H9 (cell line): ENCODE data around the gene SCUBE1. TPM values are rescaled to one million over a fixed set of nuclear protein-coding genes. Genes with fewer than 3 reads are reported as not detected.

Experiments
- DNase-seq: peaks from one replicate; pipeline ENCODE4 v3.0.0-alpha.2; 2017
- H2AFZ ChIP-seq: one replicate; pipeline ENCODE4 v1.6.1; 2013; ENCODE audit warnings: mild to moderate bottlenecking, low read length, control low read depth, moderate library complexity
- H2AK5ac ChIP-seq: 2 replicates; pipeline ENCODE4 v1.6.1; 2013; ENCODE audit warnings: low read length, control low read depth, mixed read lengths; ENCODE audit not compliant: insufficient read length
- H2BK120ac ChIP-seq: one replicate; pipeline ENCODE4 v1.6.1; 2013; ENCODE audit warnings: low read depth, mild to moderate bottlenecking, low read length, control low read depth, inconsistent platforms; ENCODE audit not compliant: poor library complexity, severe bottlenecking
- H2BK12ac ChIP-seq: 2 replicates; pipeline ENCODE4 v1.6.1; 2013; ENCODE audit warnings: low read length, control low read depth, mixed read lengths, low read depth; ENCODE audit not compliant: insufficient read length
- H2BK15ac ChIP-seq: 2 replicates; pipeline ENCODE4 v1.6.1; 2013; ENCODE audit warnings: low read depth, low read length, control low read depth
- H2BK20ac ChIP-seq: one replicate; pipeline ENCODE4 v1.6.1; 2013; ENCODE audit warnings: low read depth, mild to moderate bottlenecking, low read length, control low read depth, inconsistent platforms; ENCODE audit not compliant: poor library complexity, severe bottlenecking
- H2BK5ac ChIP-seq: 2 replicates; pipeline ENCODE4 v1.6.1; 2013; ENCODE audit warnings: low read length, control low read depth, mixed read lengths; ENCODE audit not compliant: insufficient read length
- H3K14ac ChIP-seq: 2 replicates; pipeline ENCODE4 v1.6.1; 2013; ENCODE audit warnings: low read length, control low read depth; ENCODE audit not compliant: insufficient read depth
- H3K18ac ChIP-seq: 2 replicates; pipeline ENCODE4 v1.6.1; 2013; ENCODE audit warnings: low read depth, mild to moderate bottlenecking, mixed read lengths, low read length, control low read depth; ENCODE audit not compliant: insufficient read length
- H3K23ac ChIP-seq: 2 replicates; pipeline ENCODE4 v1.6.1; 2013; ENCODE audit warnings: low read length, control low read depth, mixed read lengths, low read depth; ENCODE audit not compliant: insufficient read length
- H3K23me2 ChIP-seq: 2 replicates; pipeline ENCODE4 v1.6.1; 2013; ENCODE audit warnings: low read depth, mild to moderate bottlenecking, mixed read lengths, low read length, control low read depth; ENCODE audit not compliant: insufficient read length, poor library complexity, severe bottlenecking
- H3K27ac ChIP-seq: 2 replicates; pipeline ENCODE4 v1.5.1; 2013; ENCODE audit warnings: low read length, control low read depth, mixed read lengths, low read depth; ENCODE audit not compliant: insufficient read length
- H3K27me3 ChIP-seq: 2 replicates; pipeline ENCODE4 v1.6.1; 2013; ENCODE audit warnings: low read length, control low read depth, inconsistent platforms; ENCODE audit not compliant: insufficient read depth
- H3K4ac ChIP-seq: 2 replicates; pipeline ENCODE4 v1.6.1; 2013; ENCODE audit warnings: low read depth, mild to moderate bottlenecking, control low read depth, inconsistent platforms, low read length, moderate library complexity
- H3K4me1 ChIP-seq: 2 replicates; pipeline ENCODE4 v1.6.1; 2013; ENCODE audit warnings: low read length, control low read depth, inconsistent platforms; ENCODE audit not compliant: insufficient read depth
- H3K4me2 ChIP-seq: 2 replicates; pipeline ENCODE4 v1.6.1; 2013; ENCODE audit warnings: low read length, control low read depth, mixed read lengths; ENCODE audit not compliant: insufficient read length, insufficient read depth
- H3K56ac ChIP-seq: 2 replicates; pipeline ENCODE4 v1.6.1; 2013; ENCODE audit warnings: low read depth, mild to moderate bottlenecking, mixed read lengths, low read length, control low read depth; ENCODE audit not compliant: insufficient read length
- H3K79me1 ChIP-seq: 2 replicates; pipeline ENCODE4 v1.6.1; 2013; ENCODE audit warnings: low read depth, mild to moderate bottlenecking, moderate library complexity, low read length, control low read depth, inconsistent platforms; ENCODE audit not compliant: insufficient read depth, poor library complexity, severe bottlenecking
- H3K79me2 ChIP-seq: 2 replicates; pipeline ENCODE4 v1.6.1; 2013; ENCODE audit warnings: low read length, control low read depth, inconsistent platforms; ENCODE audit not compliant: insufficient read depth
- H3K9ac ChIP-seq: 2 replicates; pipeline ENCODE4 v1.6.1; 2013; ENCODE audit warnings: low read length, control low read depth, mixed read lengths; ENCODE audit not compliant: insufficient read length; ENCODE audit errors: extremely low read depth
- H3K9me3 ChIP-seq: one replicate; pipeline ENCODE4 v1.6.1; 2013; ENCODE audit warnings: low read depth, low read length, inconsistent platforms; ENCODE audit not compliant: control insufficient read depth
- H3T11ph ChIP-seq: one replicate; pipeline ENCODE4 v1.6.1; 2013; ENCODE audit warnings: mild to moderate bottlenecking, low read length, control low read depth, inconsistent platforms
- H4K20me1 ChIP-seq: one replicate; pipeline ENCODE4 v1.6.1; 2013; ENCODE audit not compliant: control insufficient read depth, insufficient read length, insufficient read depth
- H4K5ac ChIP-seq: 2 replicates; pipeline ENCODE4 v1.6.1; 2013; ENCODE audit warnings: low read depth, mild to moderate bottlenecking, mixed read lengths, low read length, control low read depth; ENCODE audit not compliant: insufficient read length
- H4K8ac ChIP-seq: replicated peaks from 2 replicates; pipeline ENCODE4 v1.6.1; 2013; ENCODE audit warnings: low read length, control low read depth, mixed read lengths, low read depth; ENCODE audit not compliant: insufficient read length
- H4K91ac ChIP-seq: 2 replicates; pipeline ENCODE4 v1.6.1; 2013; ENCODE audit warnings: low read depth, mild to moderate bottlenecking, moderate library complexity, mixed read lengths, low read length, control low read depth; ENCODE audit not compliant: insufficient read length
- H3K27ac Mint-ChIP-seq, 3 experiments: 2 replicates in 2 of 3; 3 replicates in 1 of 3; pipeline ENCODE4 v1.8.0; 2020 to 2021; ENCODE audit warnings: mixed read lengths in 3 of 3, mild to moderate bottlenecking in 1 of 3, moderate library complexity in 1 of 3
- H3K27me3 Mint-ChIP-seq: 2 replicates; pipeline ENCODE4 v1.8.0; 2021; ENCODE audit warnings: low read depth, mild to moderate bottlenecking, moderate library complexity, mixed read lengths
- H3K36me3 Mint-ChIP-seq, 3 experiments: 2 replicates in 2 of 3; 3 replicates in 1 of 3; pipeline ENCODE4 v1.8.0; 2020 to 2021; ENCODE audit warnings: low read depth in 3 of 3, mixed read lengths in 3 of 3; ENCODE audit not compliant: insufficient read depth in 1 of 3
- H3K4me1 Mint-ChIP-seq, 2 experiments: 2 replicates each; pipeline ENCODE4 v1.8.0; 2020; ENCODE audit warnings: mixed read lengths in 2 of 2
- H3K4me3 Mint-ChIP-seq, 2 experiments: 2 replicates in 1 of 2; 3 replicates in 1 of 2; pipeline ENCODE4 v1.8.0; 2020 to 2021; ENCODE audit warnings: mild to moderate bottlenecking in 2 of 2, mixed read lengths in 2 of 2, moderate library complexity in 1 of 2
- H3K9me3 Mint-ChIP-seq, 2 experiments: 2 replicates in 1 of 2; 3 replicates in 1 of 2; pipeline ENCODE4 v1.8.0; 2020; ENCODE audit warnings: mild to moderate bottlenecking in 2 of 2, mixed read lengths in 2 of 2, moderate library complexity in 1 of 2
- WGBS: extraction: QIAGEN DNeasy Blood & Tissue Kit; methylation state at CpG from one replicate; pipeline ENCODE4 v1.1.7; 2013; ENCODE audit warnings: missing lambda C conversion rate, low lambda C conversion rate, mixed read lengths; ENCODE audit not compliant: insufficient read length; ENCODE audit errors: extremely low coverage; 5-methylcytosine and 5-hydroxymethylcytosine counted together
- total RNA-seq: library from RNA; stranded (reverse); gene quantifications from 2 replicates; pipeline ENCODE4 v1.2.1, GENCODE V29; 2021
- TF ChIP-seq, protein P1 (sequence below): fragments of 200-600 bp; sonication (generic); conservative IDR thresholded peaks from 3 replicates; pipeline ENCODE4 v1.8.0; 2021; ENCODE audit warnings: antibody characterized with exemption, mild to moderate bottlenecking

SCUBE1 gene
- total RNA-seq, 1 experiment from 2014 or later: 1.2 TPM

GRCh38 chr22:43216738-43217137 lies 126.4 kb downstream of the SCUBE1 start:
- Histone ChIP-seq H4K91ac (no peak overlapping the region), H2BK20ac (no peak overlapping the region), H3K14ac (no peak overlapping the region), H3K79me1 (no peaks in the 10 kb centered on the region), H3K9ac (no peak overlapping the region), H4K8ac (no peak overlapping the region), H3K23ac (no peak overlapping the region), H4K20me1 (no peaks in the 10 kb centered on the region), H3T11ph (no peak overlapping the region), H3K4me2 (no peak overlapping the region), H3K9me3 (no peaks in the 10 kb centered on the region), H3K27ac (no peak overlapping the region), H4K5ac (no peak overlapping the region), H3K79me2 (no peaks in the 10 kb centered on the region), H3K56ac (no peak overlapping the region), H2AK5ac (no peak overlapping the region), H2BK15ac (no peak overlapping the region), H3K4ac (no peak overlapping the region), H2BK5ac (no peak overlapping the region), H3K23me2 (no peaks in the 10 kb centered on the region), H2AFZ (no peak overlapping the region), H3K18ac (no peak overlapping the region), H3K4me1 (no peaks in the 10 kb centered on the region; the same call in none of the 2 replicates), H3K27me3 (no peaks in the 10 kb centered on the region), H2BK120ac (no peak overlapping the region), H2BK12ac (no peak overlapping the region)
- Mint-ChIP-seq H3K36me3 (no peaks in the 10 kb centered on the region; a peak in 1 of 7 replicates), H3K4me3 (no peak overlapping the region), H3K9me3 (no peaks in the 10 kb centered on the region), H3K27me3 (peaks cover 3% of the 10 kb centered on the region; the same call in 1 of the 2 replicates), H3K4me1 (peaks cover 27 to 45% of the 10 kb centered on the region in 2 experiments), H3K27ac (0 out of 7 replicates have a peak overlapping the region, but pooled peaks of 1 of the 3 experiments have one; percentile 49)
- TF ChIP-seq, protein P1, sequence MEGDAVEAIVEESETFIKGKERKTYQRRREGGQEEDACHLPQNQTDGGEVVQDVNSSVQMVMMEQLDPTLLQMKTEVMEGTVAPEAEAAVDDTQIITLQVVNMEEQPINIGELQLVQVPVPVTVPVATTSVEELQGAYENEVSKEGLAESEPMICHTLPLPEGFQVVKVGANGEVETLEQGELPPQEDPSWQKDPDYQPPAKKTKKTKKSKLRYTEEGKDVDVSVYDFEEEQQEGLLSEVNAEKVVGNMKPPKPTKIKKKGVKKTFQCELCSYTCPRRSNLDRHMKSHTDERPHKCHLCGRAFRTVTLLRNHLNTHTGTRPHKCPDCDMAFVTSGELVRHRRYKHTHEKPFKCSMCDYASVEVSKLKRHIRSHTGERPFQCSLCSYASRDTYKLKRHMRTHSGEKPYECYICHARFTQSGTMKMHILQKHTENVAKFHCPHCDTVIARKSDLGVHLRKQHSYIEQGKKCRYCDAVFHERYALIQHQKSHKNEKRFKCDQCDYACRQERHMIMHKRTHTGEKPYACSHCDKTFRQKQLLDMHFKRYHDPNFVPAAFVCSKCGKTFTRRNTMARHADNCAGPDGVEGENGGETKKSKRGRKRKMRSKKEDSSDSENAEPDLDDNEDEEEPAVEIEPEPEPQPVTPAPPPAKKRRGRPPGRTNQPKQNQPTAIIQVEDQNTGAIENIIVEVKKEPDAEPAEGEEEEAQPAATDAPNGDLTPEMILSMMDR: no peak
- no CpG with 5 or more reads among the region's 6 CpGs for WGBS
- DNase-seq: no peak
